ENCODE results near the gene CNOT6L. TPM values are rescaled to one million over a fixed set of nuclear protein-coding genes. Genes with fewer than 3 reads are reported as not detected.

The CNOT6L gene
- total RNA-seq, 1 experiment from 2014 or later, result 14.5 TPM

- no peak overlapping the region for H2BK12ac ChIP-seq (ENCODE audit: insufficient read length, low read depth, low read length)
- no peak for DNase-seq
- H3K4me1 ChIP-seq (ENCODE audit: insufficient read depth, low read length), result no peaks in the 10 kb centered on the region
- H3K14ac ChIP-seq (ENCODE audit: insufficient read depth, low read length), result no peak overlapping the region
- H2BK5ac ChIP-seq (ENCODE audit: insufficient read length, low read length), result no peak overlapping the region
- no peak overlapping the region for H2BK20ac ChIP-seq (ENCODE audit: low read depth, low read length, poor library complexity, severe bottlenecking)
- Mint-ChIP-seq H3K9me3 (peaks cover 0 to 2% of the 10 kb centered on the region in 2 experiments; a peak in 1 of 5 replicates), H3K4me3 (no peak overlapping the region), H3K27ac (peak overlapping the region in 2 of 3 experiments; percentile 1 to 73; a peak in 3 of 7 replicates), H3K36me3 (ENCODE audit: insufficient read depth in 1 of 3, low read depth in 3 of 3) (peaks cover 0 to 3% (median 0%) of the 10 kb centered on the region in 3 experiments; a peak in 3 of 7 replicates), H3K27me3 (ENCODE audit: low read depth) (no peaks in the 10 kb centered on the region), H3K4me1 (peaks cover 12 to 16% of the 10 kb centered on the region in 2 experiments)
- no peaks in the 10 kb centered on the region for H4K20me1 ChIP-seq (ENCODE audit: control insufficient read depth, insufficient read depth, insufficient read length)
- TF ChIP-seq CTCF (conservative IDR thresholded peaks at IDR 0.05), result no peak
- WGBS (ENCODE audit: extremely low coverage, insufficient read length, low lambda C conversion rate), result no CpG with 5 or more reads among the region's 1 CpG
- H3K9me3 ChIP-seq (ENCODE audit: control insufficient read depth, low read depth, low read length), result no peaks in the 10 kb centered on the region
- H3K23me2 ChIP-seq (ENCODE audit: insufficient read length, low read depth, low read length, poor library complexity, severe bottlenecking), result no peaks in the 10 kb centered on the region
- H2BK120ac ChIP-seq (ENCODE audit: low read depth, low read length, poor library complexity, severe bottlenecking), result no peak overlapping the region
- no peak overlapping the region for H3K56ac ChIP-seq (ENCODE audit: insufficient read length, low read depth, low read length)
- H3T11ph ChIP-seq (ENCODE audit: low read length), result no peak overlapping the region
- H4K5ac ChIP-seq (ENCODE audit: insufficient read length, low read depth, low read length), result no peak overlapping the region
- H2AFZ ChIP-seq (ENCODE audit: low read length), result no peak overlapping the region
- no peak overlapping the region for H3K23ac ChIP-seq (ENCODE audit: insufficient read length, low read depth, low read length)
- no peak overlapping the region for H3K27ac ChIP-seq (ENCODE audit: insufficient read length, low read depth, low read length)
- H3K9ac ChIP-seq (ENCODE audit: extremely low read depth, insufficient read length, low read length), result no peak overlapping the region
- no peak overlapping the region for H2AK5ac ChIP-seq (ENCODE audit: insufficient read length, low read length)
- no peak overlapping the region for H3K4ac ChIP-seq (ENCODE audit: low read depth, low read length)
- H2BK15ac ChIP-seq (ENCODE audit: low read depth, low read length), result no peak overlapping the region
- H3K27me3 ChIP-seq (ENCODE audit: insufficient read depth, low read length), result no peaks in the 10 kb centered on the region
- H3K79me2 ChIP-seq (ENCODE audit: insufficient read depth, low read length), result no peaks in the 10 kb centered on the region; the same call in 1 of the 2 replicates
- H3K4me2 ChIP-seq (ENCODE audit: insufficient read depth, insufficient read length, low read length), result no peak overlapping the region
- H4K8ac ChIP-seq (replicated peaks; ENCODE audit: insufficient read length, low read depth, low read length), result no peak overlapping the region
- no peaks in the 10 kb centered on the region for H3K79me1 ChIP-seq (ENCODE audit: insufficient read depth, low read depth, low read length, poor library complexity, severe bottlenecking)
- no peak overlapping the region for H3K18ac ChIP-seq (ENCODE audit: insufficient read length, low read depth, low read length)
- no peak overlapping the region for H4K91ac ChIP-seq (ENCODE audit: insufficient read length, low read depth, low read length)
These were observed 17.9 kb downstream of the CNOT6L start for GRCh38 chr4:77801260-77801608.

Measured in H9 (cell line).